Measurements from ENCODE around the gene DCD.
"Not testable (repeated sequence)": the region's sequence is repeated elsewhere in the genome, so short reads cannot be mapped to it uniquely, and the experiment has no call there.

The DCD gene, protein sequence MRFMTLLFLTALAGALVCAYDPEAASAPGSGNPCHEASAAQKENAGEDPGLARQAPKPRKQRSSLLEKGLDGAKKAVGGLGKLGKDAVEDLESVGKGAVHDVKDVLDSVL

DNA sequence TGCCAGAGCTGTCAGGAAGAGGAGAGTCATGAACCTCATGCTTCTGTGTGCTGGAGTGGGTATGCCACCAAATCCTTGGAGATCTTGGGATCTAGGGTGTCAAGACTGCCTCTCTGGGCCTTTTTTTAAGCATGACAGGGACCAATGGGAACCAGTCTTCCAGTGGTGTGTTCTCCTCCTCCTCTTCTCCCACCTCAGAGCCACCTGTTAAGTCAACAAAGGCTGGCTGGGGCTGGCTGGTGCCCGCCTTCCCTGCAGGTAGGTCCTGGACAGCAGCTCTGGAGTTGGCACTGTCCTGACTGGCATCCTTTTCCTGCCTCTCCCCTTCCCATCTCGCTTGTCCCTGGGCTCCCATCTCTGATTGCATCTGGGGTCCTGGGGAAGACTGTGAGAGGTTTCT is at the start of gene DCD:
Gene DCD, minus strand, starts transcription at position 101 of the 400 bp plus-strand sequence. Its CDS starts 62 bp downstream, at position 39.
- DNase-seq: no peak

DNA sequence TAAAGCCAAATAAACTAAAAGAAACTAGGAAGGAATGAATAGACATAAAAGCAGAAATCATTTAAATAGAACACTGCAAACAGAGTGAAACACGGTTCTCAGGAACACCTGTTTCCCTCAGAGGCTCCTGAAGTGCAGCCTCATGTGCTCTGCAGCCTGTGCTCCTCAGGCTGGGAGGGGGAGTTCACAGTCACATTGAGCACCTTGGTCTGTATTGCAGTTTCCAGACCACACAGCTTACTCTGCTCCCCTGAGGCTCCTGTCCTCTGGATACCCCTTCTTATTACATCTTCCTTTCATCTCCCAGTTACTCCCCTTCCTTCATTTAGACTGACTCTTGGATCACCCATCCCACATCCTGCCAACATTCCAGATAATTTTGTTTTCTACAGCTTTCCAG is 49.7 kb upstream of the DCD start:
- DNase-seq: no peak

DNA sequence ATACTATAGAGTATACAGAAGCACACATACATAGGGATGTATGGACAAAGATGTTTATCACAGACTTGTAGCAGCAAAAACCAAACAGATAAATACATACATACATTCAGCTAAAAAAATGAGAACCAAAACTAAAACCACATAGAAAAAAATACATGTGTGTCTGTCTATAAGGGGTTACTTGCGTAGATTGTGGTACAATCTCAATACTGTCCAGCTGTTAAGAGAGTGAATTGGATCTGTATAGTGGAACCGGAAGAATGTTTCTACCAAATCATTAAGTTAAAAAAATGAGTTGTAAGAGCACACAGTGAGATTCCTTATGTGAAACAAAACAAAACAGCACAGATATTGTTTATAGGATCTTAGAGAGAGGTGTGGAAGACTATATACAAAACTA is 44.2 kb upstream of the DCD start:
- DNase-seq: no peak

DNA sequence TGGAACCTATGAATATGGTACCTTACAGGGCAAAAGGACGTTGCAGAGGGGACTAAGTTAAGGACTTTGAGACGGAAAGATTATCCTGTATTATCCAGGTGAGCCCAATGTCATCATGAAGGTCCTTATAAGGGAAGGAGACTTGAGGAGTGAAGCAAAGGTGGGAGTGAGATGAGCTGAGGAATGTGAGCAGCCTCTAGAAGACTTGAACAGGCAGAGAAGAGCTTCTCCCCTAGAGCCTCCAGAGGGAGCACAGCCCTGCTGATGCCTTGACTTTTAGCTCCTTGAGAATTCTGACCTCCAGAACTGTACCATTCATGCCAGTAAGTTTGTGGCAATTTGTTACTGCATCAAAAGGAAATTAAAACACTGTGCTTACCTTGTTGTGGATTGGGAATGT is 41.8 kb upstream of the DCD start:
- DNase-seq: no peak

DNA sequence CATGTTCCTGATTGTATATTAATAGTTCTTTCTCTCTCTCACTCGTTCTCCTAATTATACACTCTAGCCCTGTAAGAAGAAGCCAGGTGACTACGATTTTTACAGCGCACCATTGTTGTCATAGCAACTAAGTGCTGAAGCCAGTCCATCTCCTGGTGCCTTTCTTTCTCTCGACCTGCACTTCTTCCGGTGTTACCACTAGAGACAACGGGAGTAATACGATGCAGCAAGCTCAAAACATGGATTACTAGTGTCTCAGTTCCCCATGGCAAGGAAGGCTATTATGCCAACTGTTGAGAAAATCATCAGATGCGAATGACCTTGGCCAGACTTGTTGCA is 40.8 kb upstream of the DCD start:
- DNase-seq: no peak

DNA sequence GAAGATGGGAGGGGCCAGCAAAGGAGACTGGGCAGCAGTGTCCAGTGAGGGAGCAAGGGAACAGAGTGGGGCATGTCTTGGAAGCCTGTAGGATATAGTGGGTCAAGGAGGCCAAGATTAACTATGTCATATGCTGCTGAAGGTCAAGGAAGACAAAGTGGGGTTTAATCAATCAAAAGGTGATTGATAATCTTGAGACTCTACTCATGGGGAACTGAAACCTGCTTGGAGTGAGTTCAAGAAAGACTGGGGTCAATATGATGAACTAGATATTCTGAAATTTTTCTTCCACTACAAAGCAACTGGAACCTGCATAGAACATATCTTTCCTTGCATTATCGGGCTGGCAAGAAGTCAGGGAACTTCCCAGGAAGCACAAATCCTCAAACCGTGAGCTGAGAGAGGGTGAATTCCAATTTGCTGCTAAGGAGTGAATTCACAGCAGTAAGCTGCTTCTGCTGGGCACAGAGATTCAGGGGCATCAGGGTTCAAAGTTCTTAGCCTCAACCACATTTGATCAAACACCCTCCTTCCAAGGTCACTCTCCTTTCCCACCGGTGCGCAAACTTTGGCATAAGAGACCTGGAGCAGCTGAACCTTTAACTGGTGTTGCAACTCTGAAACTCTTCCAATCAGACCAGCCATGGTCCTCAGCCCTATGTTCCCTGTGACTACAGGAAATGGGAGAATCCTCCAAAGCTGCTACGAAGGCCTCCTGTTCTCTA is 40.3 kb upstream of the DCD start:
- no peak for DNase-seq

DNA sequence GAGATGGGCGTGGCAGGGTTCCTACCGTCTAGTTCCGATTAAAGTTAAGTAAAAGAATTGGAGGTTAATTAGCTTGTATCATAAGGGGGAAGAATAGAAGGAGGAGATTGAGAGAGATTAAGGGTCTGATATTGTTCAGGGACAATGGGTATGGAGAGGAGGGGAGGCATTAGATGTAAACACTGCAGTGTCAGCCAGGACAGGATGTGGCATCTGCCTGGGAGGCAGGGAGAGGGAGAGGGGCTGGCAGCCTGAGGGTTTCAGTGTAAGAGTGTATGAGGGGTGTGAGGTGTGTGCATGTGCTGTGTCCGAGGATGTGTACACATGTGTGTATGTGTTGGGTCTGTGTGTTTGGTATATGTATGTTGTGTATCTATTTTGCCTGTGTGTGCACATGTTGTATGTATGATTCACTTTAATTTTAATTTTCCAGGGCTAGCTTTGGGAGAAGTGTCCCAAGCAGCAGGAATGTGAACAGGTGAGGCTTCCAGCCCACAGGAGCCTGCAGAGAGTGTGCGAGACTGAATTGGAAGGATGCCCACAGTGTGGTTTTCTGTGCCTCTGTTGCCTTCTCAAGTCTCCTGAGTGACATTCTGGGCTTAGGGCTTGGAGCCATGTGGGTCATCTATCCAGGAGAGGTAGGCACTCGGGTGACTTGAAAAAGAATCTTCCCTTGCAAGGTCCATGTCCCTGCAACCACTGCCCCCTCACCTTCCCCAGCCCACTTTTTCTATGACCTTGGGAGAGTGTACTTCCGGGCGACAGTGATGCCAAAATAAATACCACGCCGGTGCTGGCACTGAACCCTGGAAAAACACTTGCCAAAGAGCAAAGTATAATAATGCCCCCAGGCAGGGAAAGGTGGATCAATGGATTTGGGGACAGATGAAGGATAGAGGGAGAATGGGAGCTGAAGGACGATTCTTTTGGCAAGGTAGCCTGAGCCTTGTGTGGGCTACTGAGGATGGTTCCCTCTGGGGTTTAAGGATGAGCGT is 36.8 kb upstream of the DCD start:
- DNase-seq: no peak

DNA sequence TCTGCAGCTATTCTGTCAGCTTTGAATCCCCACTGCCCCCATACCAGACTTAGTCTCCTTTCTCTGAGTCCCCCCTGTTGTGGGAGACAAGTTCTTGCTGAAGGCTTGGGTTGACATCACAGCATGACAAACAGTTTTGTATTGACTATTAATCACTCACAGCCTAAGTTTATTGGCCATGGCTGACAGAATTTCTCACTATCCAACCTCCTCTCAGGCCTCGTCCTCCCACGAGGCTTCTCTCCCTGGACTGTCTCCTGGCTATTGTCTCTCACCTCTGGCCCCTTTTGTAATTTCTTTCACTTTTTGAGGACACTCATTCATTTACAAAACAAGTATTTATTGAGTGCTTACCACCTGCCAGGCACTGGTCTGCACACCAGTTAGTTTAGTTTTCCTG is 35.2 kb upstream of the DCD start:
- no peak for DNase-seq

DNA sequence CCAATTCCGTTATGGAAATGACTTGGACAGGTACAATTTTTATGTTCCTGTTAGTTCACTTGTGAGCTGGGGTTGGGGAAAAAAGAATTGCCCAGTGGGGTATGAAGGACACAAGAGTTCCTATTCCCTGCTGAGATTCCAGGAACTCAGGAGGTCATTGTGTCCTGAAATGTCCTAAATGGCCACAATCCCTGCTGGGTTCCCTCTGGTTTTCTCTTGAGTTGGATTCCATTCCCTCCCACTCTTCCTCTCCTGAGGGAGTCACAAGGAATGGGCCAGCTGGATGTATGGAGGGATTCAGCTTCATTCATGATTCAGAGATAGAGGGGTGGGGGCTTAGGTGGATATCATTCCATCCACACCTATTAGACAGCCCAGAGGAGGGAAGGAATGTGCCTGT is 34.5 kb upstream of the DCD start:
- no peak for DNase-seq

DNA sequence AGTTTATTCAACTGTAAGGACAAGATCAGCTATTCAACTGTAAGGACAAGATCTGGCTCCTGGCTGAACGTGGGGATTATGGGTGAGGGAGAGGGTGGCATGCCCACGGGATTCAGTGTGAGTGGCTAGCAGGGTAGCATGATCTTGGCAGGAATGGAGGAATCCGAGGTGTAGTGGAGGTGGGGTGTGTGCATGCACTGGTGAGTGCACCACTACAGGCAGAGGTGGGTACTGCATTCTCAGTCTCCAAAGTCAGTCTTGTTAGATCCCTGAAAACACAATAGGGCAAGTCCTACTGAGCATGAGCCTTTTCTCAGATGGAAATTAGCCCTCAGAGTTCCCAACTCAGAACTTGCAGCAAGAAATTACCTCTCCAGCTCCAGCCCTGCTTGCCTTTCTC is 32.2 kb upstream of the DCD start:
- DNase-seq: peak; percentile 7

DNA sequence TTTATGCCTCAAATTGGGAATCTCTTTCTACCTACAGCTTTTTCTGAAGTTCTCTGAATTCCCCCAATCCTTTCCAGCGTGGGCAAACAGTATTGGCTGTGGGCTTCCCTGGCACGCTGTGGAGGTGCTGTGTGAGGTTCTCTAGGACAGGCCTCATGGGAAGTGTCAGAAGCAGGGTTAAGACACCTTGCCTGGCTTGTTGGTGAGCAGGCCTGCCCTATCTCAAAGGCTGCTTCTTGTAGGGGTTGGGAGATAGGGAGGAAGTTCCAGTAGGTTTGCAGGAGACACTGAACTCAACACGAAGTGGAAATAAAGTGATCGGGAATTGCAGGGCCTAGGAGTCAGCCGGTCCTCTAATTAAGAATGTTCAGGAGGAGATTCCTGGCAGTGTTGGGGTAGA is 30.0 kb upstream of the DCD start:
- no peak for DNase-seq

DNA sequence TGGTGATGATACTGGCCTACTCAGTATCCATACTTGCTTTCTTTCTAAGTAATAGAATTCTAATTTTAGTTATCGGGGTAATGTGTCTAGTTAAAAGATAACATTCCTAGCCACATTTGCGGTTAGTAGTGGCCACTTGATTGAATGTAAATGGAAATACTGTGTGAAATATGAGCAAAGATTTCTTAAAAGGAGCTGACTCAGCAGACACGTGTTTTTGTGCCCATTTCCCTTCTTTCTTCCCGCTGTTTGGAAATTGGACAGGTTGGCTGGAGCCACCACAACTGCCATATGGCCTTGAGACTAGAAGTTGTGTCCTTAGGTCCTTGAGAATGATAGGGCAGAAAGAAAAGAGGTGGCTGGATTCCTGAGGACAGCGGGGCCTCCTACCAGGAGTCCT is 19.8 kb upstream of the DCD start:
- DNase-seq: no peak

DNA sequence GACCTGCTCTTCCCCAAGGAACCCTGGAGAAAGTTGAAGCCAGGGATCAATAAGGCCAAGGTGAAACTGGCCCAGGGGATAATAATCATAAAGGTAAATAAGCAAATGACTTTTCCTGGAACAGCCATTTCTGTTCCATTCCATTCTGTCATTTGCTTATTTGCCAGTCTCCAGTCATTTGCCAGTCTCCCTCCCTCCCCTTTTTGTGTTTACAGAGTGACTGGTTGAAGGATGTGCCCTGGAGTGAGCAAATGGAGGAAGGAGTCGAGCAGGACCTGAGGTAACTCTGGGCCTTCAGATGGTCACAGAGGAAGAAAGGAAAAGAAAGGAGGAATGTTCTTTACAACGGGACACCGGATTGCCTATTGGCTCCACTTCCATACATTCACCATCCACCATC is 17.8 kb upstream of the DCD start:
- DNase-seq: no peak

DNA sequence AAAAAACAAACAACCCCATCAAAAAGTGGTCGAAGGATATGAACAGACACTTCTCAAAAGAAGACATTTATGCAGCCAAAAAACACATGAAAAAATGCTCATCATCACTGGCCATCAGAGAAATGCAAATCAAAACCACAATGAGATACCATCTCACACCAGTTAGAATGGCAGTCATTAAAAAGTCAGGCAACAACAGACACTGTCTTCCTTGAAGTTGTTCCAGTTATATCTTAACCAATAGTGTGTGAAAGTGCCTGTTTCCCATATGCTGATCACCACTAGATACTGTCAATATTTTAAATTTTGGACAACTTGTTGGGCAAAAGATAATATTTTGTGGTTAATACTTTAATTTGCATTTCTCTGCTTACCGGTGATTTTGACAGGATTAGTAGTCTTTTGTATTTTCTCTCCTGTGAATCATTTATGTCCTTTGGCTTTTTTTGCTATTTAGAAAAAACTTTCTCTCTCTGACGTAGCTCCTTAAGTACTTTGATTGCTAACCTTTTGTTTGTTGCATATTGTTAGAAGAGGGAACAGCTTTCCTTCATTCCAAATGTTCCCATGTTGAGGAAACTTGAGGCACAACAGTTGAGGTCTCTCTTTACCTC is 17.0 kb upstream of the DCD start:
- DNase-seq: not testable (repeated sequence)

DNA sequence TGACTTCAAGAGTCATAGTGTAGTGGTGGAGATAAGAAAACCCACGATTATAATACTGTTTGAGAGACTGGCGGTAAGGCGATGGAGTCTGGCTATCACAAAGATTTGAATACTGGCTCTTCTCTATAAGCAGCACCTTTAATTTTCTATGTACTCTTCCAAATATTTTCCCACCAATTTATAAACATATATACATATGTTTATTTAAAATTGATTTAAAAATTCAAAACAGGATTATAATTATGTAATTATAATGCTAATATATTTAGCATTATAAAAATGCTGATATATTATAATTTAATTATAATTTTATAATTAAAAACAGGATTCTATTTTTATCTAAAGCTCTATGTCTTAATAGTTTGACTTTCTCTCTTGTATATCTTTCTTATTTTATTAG is 15.4 kb upstream of the DCD start:
- no peak for DNase-seq

DNA sequence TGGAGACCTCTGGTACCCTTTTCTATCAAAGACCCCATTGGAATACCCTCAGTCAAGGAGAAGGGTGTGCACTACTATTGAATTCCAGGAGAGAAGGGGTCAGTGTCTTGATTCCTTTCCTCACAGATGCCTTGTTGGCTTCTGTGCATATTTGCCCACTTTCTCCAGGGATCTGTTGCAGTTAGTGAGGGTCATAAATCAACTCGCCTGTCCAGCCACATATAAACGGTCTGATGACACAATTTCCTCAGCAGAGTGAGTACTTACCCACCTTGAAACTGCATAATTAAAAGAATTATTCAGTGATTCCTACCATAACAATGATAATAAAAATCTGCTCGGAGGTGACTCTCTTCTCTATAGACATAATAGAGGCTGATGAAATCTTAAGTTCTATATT is 13.9 kb upstream of the DCD start:
- no peak for DNase-seq

DNA sequence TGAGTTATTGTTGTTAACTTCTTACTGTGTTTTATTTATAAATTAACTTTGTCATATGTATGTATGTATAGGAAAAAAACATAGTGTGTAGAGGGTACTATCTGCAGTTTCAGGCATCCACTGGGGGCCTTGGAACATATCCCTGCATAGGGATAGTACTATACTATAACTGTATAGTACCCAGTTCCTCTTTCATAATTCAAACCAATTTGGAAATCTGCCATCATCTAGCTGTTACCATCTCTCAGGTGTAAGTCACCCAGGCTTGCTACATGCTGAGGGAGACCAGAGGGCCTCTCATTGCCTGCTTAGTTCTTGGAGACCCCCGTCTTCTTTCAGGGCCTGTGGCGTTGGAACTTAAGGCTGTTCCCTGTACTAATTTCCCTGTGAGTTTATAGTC is 12.9 kb upstream of the DCD start:
- no peak for DNase-seq

DNA sequence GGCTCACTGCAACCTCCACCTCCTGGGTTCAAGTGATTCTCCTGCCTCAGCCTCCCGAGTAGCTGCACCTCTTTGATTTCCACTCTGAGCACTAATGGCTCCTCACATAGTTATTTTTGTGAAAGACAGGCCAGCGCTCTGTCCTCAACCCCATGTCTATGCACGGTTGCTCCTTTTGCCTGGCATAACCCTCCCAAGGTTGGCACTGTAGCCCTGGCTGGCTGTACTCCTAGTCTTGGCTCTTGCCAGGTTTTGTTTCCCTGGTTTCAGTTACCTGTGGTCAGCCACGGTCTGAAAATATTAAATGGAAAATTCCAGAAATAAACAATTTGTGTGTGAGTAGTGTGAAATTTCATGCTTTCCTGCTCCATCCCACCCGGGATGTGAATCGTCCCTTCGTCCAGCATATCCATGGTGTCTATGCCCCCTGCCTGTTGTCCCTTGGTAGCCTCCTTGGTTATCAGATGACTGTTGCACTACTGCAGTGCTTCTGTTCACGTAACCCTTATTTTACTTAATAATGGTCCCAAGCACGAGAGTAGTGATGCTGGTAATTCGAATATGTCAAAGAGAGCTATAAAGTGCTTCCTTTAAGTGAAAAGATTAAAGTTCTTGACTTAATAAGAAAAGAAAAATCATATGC is 12.3 kb upstream of the DCD start:
- DNase-seq: no peak

DNA sequence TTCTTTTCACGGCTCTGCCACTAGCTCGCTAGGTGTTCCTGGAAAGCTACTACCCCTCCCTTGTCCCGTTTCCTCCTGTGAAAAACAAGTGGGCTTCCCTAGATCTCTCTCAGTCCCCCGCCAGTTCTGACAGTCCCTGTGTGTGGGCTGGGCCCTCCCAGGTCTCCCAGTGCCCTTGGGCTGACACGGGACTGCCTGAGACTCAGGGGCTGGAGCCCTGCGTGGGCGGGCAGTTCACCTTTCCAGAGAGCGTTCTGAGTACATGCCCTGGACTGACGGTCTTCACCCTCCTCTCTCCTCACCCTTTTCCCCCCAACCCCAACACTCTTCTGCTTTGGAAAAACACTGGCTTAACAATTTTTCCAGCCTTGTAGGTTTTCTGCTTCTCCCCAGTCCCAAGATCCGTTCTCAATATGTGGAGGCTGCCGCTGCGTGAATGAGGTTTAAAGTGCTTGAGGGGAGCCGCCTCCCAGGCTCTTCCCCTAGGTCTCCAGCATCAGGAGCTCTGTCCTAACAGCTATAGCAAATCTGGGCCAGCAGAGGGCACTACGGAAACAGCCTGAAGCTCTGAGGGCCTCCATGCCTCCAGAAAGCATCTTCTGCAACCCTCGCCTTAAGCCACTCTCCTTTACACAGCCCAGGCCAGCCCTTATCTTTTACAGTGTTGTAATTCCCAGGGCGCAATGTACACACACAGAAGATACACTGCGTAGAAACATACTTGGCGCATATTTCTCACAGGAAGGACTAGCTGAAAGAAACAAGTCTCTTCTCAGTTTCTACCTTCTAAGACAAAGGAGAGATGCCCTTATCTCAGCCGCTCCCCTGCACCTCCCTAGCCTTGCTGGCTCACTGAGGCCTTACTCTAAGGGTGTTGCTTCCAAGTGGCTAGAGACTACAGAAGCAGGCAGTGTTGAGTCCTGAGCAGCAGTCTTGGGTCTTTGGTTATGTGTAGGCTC is 10.4 kb upstream of the DCD start:
- DNase-seq: peak; percentile 46

DNA sequence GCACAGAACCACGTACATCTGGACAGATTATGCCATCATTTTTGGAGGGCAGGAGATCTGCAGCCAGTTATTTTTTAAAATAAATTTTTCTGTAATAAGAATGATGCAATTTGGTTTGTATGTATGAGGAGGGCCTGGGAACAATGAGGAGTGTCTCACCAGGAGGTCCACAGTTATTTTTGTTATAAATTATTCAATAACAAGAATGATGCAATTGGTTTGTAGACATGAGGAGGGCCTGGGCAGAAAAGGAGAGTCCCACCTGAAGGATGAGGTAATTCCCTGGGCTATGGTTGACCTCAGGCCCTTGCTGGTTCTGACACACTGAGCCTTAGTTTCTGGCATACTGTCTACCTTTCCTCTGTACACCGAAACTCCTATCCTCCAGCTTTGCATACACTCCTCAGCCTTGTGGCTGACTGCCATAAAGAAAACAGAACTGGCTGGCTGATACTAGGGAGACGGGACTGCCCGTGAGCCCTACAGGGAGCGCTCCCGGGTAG is 9.0 kb upstream of the DCD start:
- DNase-seq: no peak

DNA sequence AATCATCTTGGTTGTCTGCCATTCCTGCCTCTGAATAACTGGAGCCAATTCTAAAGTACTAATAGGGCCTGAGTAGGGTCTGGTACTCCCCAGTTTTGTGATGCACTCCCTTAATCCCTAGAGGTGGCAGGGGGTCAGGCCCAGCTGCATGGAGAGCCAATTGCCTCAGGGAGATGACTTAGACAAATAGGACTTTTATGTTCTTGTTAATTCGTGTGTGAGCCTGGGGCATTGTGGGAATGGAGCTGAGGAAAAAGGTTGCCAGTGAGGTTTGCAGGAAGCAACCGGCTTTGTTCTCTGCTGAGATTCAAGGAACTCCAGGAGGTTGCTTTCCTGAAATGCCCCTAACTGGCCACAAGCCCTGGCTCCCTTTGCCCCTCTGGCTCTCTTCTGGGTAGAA is 6.8 kb upstream of the DCD start:
- DNase-seq: no peak

DNA sequence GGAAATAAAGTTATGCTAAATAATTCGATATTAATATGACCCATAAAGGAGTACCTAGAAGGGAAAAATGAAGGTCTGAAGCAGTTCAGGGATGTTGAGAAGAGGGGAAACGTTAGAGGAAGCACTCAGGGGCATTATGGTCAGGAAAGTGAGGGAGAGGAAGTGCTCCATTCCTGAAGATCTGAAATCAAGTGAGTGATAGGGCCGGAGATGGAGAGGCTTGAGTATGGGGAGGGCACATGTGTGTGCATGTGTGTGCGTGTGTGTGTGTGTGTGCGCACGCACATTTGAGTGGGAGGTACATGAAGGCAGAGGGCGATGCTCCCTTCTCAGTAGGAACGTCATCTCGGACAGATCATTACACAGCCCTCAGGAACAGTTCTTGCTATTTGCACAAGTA is 4.9 kb upstream of the DCD start:
- no peak for DNase-seq

Data from activated naive CD4-positive, alpha-beta T cell treated with Interleukin-2 at 50 U/mL for 16 hours (primary cell).